Upper lobe of left lung (tissue), 4 donors: ENCODE data around the gene TMEM240.

ENCODE experiments used
- EP300 ChIP-seq, 4 donors: sonication (generic); formaldehyde crosslinking; IDR thresholded peaks; one replicate each; pipeline ENCODE4 v1.5.1; 2017; ENCODE audit warnings: antibody characterized with exemption in 4 of 4, control low read depth in 2 of 4
- POLR2A ChIP-seq, 4 donors: fragments of 450-650 bp; IDR thresholded peaks; one replicate each; pipeline ENCODE4 v1.5.1; 2016 to 2017; ENCODE audit warnings: antibody characterized with exemption in 4 of 4, mild to moderate bottlenecking in 2 of 4
- POLR2AphosphoS5 ChIP-seq, 2 donors: sonication (generic); formaldehyde crosslinking; IDR thresholded peaks; one replicate each; pipeline ENCODE4 v1.5.1; 2017; ENCODE audit warnings: antibody characterized with exemption in 2 of 2
- TF ChIP-seq, protein P1 (sequence below), 6 experiments: fragments of 450-650 bp in 4 of 6; fragments of 200-600 bp in 2 of 6; sonication (generic) in 2 of 6; IDR thresholded peaks; one replicate each; pipeline ENCODE4 v1.5.1; 2016 to 2019; ENCODE audit warnings: antibody characterized with exemption in 6 of 6

DNA sequence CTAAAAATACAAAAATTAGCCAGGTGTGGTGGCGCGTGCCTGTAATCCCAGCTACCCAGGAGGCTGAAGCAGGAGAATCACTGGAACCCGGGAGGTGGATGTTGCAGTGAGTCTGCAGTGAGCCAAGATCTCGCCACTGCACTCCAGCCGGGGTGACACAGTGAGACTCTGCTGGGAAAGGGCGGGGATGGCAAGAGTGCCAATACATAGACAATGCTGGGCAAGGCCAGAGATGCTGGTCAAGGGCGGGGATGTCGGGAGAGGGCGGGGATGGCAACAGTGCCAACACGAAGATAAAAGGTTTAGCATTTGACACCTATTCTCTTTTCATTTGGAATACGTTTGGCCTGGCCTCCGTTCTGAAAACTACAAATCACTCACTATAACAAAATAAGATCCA lies 23.3 kb upstream of the TMEM240 start:
- TF ChIP-seq, protein P1, sequence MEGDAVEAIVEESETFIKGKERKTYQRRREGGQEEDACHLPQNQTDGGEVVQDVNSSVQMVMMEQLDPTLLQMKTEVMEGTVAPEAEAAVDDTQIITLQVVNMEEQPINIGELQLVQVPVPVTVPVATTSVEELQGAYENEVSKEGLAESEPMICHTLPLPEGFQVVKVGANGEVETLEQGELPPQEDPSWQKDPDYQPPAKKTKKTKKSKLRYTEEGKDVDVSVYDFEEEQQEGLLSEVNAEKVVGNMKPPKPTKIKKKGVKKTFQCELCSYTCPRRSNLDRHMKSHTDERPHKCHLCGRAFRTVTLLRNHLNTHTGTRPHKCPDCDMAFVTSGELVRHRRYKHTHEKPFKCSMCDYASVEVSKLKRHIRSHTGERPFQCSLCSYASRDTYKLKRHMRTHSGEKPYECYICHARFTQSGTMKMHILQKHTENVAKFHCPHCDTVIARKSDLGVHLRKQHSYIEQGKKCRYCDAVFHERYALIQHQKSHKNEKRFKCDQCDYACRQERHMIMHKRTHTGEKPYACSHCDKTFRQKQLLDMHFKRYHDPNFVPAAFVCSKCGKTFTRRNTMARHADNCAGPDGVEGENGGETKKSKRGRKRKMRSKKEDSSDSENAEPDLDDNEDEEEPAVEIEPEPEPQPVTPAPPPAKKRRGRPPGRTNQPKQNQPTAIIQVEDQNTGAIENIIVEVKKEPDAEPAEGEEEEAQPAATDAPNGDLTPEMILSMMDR (IDR thresholded peaks at IDR 0.05), result no peak
- TF ChIP-seq POLR2A (IDR thresholded peaks at IDR 0.05), result no peak
- no peak for TF ChIP-seq POLR2AphosphoS5 (IDR thresholded peaks at IDR 0.05)
- TF ChIP-seq EP300 (IDR thresholded peaks at IDR 0.05), result peak in 1 of 4 donors; percentile 23
